IMR-90 (cell line): ENCODE results near the gene SLC44A2. TPM values are rescaled to one million over a fixed set of nuclear protein-coding genes. Genes with fewer than 3 reads are reported as not detected.

Source experiments
- ATAC-seq: fragments of 200-7000 bp; cut with Tn5 transposase; 2 replicates; pipeline ENCODE4 v1.9.1; 2020; ENCODE audit warnings: low read depth, mild to moderate bottlenecking, moderate library complexity
- BruUV-seq: library from RNA; stranded (reverse); fragments of 400-500 nt; replicated peaks from 2 replicates; lab custom pipeline; 2021; lab: Mats Ljungman, UMichigan
- CTCF ChIA-PET: fragments of 300-600 bp; formaldehyde crosslinking; extraction: SDS; loops from one replicate; lab custom pipeline; 2021; ENCODE audit warnings: antibody characterized with exemption; lab: Yijun Ruan, JAX
- POLR2A ChIA-PET: fragments of 300-600 bp; sonication (Branson Sonifier 250); formaldehyde crosslinking; loops from one replicate; lab custom pipeline; 2022; ENCODE audit warnings: antibody characterized with exemption; ENCODE audit not compliant: unreplicated experiment; lab: Charles Lee
- DNase-seq: peaks from one replicate; pipeline ENCODE4 v3.0.0; 2013
- H2AFZ ChIP-seq: replicated peaks from 2 replicates; pipeline ENCODE3; 2013; ENCODE audit warnings: low read length, mild to moderate bottlenecking; ENCODE audit not compliant: poor library complexity
- H2AK5ac ChIP-seq: 2 replicates; pipeline ENCODE4 v1.6.1; 2013; ENCODE audit warnings: low read depth, low read length, inconsistent platforms
- H2AK9ac ChIP-seq: replicated peaks from 2 replicates; pipeline ENCODE3; 2013; ENCODE audit warnings: mild to moderate bottlenecking, low read depth, low read length, moderate library complexity; ENCODE audit not compliant: poor library complexity
- H2BK120ac ChIP-seq: 2 replicates; pipeline ENCODE4 v1.6.1; 2013; ENCODE audit warnings: low read depth, low read length, inconsistent platforms
- H2BK15ac ChIP-seq: 3 replicates; pipeline ENCODE4 v1.6.1; 2013; ENCODE audit warnings: low read depth, low read length, inconsistent platforms
- H2BK20ac ChIP-seq: 2 replicates; pipeline ENCODE4 v1.6.1; 2013; ENCODE audit warnings: low read depth, mild to moderate bottlenecking, inconsistent platforms, low read length, moderate library complexity
- H2BK5ac ChIP-seq: 2 replicates; pipeline ENCODE4 v1.6.1; 2013; ENCODE audit warnings: mild to moderate bottlenecking, low read depth, low read length, inconsistent platforms; ENCODE audit not compliant: poor library complexity, severe bottlenecking
- H3K14ac ChIP-seq: replicated peaks from 2 replicates; pipeline ENCODE4 v1.6.1; 2013; ENCODE audit warnings: low read depth, low read length, inconsistent platforms
- H3K18ac ChIP-seq: 2 replicates; pipeline ENCODE4 v1.6.1; 2013; ENCODE audit warnings: low read depth, low read length, control low read depth
- H3K23ac ChIP-seq: 2 replicates; pipeline ENCODE4 v1.6.1; 2013; ENCODE audit warnings: low read depth, low read length, inconsistent platforms
- H3K27ac ChIP-seq: 2 replicates; pipeline ENCODE4 v1.5.1; 2013; ENCODE audit warnings: mild to moderate bottlenecking, control low read depth, low read length; ENCODE audit not compliant: insufficient read depth
- H3K27me3 ChIP-seq: 2 replicates; pipeline ENCODE4 v1.6.1; 2013; ENCODE audit warnings: low read length; ENCODE audit not compliant: control insufficient read depth, insufficient read depth
- H3K36me3 ChIP-seq: 2 replicates; pipeline ENCODE4 v1.6.1; 2013; ENCODE audit warnings: low read length, mixed read lengths; ENCODE audit not compliant: control insufficient read depth, insufficient read depth
- H3K4ac ChIP-seq: 2 replicates; pipeline ENCODE4 v1.6.1; 2013; ENCODE audit warnings: low read depth, low read length, inconsistent platforms
- H3K4me1 ChIP-seq: 2 replicates; pipeline ENCODE4 v1.6.1; 2013; ENCODE audit warnings: low read length, mixed read lengths; ENCODE audit not compliant: control insufficient read depth, insufficient read depth
- H3K4me2 ChIP-seq: 2 replicates; pipeline ENCODE4 v1.6.1; 2013; ENCODE audit warnings: low read depth, mild to moderate bottlenecking, control low read depth, low read length, moderate library complexity
- H3K4me3 ChIP-seq: 2 replicates; pipeline ENCODE4 v1.5.1; 2013; ENCODE audit warnings: low read depth, mild to moderate bottlenecking, control low read depth, low read length, moderate library complexity; ENCODE audit not compliant: insufficient read depth
- H3K56ac ChIP-seq: 2 replicates; pipeline ENCODE4 v1.6.1; 2013; ENCODE audit warnings: low read length, inconsistent platforms; ENCODE audit not compliant: insufficient read depth; ENCODE audit errors: extremely low read depth
- H3K79me1 ChIP-seq, 2 experiments: 2 replicates each; pipeline ENCODE4 v1.6.1; 2013; ENCODE audit warnings: low read length in 2 of 2, inconsistent platforms in 1 of 2, low read depth in 1 of 2
- H3K9ac ChIP-seq: 2 replicates; pipeline ENCODE4 v1.6.1; 2013; ENCODE audit warnings: low read depth, low read length, control low read depth
- H3K9me1 ChIP-seq: 2 replicates; pipeline ENCODE4 v1.6.1; 2013; ENCODE audit warnings: low read length, inconsistent platforms; ENCODE audit not compliant: insufficient read depth
- H3K9me3 ChIP-seq: 2 replicates; pipeline ENCODE4 v1.6.1; 2013; ENCODE audit warnings: low read length; ENCODE audit not compliant: control insufficient read depth, insufficient read depth
- H4K20me1 ChIP-seq: 2 replicates; pipeline ENCODE4 v1.6.1; 2013; ENCODE audit warnings: low read length, inconsistent platforms; ENCODE audit not compliant: insufficient read depth
- H4K5ac ChIP-seq: 2 replicates; pipeline ENCODE4 v1.6.1; 2013; ENCODE audit warnings: mild to moderate bottlenecking, low read depth, low read length, control low read depth
- H4K8ac ChIP-seq, 2 experiments: 2 replicates each; pipeline ENCODE4 v1.6.1; 2013; ENCODE audit warnings: low read depth in 2 of 2, low read length in 2 of 2, control low read depth in 1 of 2, inconsistent platforms in 1 of 2
- H4K91ac ChIP-seq: 2 replicates; pipeline ENCODE4 v1.6.1; 2013; ENCODE audit warnings: low read depth, low read length, inconsistent platforms; ENCODE audit not compliant: insufficient read depth
- FOS ChIP-seq: fragments of 150-350 bp; IDR thresholded peaks from 2 replicates; pipeline ENCODE4 v1.6.1; 2016; ENCODE audit warnings: low read depth, low read length
- RAD21 ChIP-seq: IDR thresholded peaks from 2 replicates; pipeline ENCODE4 v1.6.1; 2012; ENCODE audit warnings: low read length, improper control_type of control experiment
- RCOR1 ChIP-seq: IDR thresholded peaks from 2 replicates; pipeline ENCODE4 v1.6.1; 2012; ENCODE audit warnings: mild to moderate bottlenecking, low read length, improper control_type of control experiment; ENCODE audit not compliant: insufficient replicate concordance
- WGBS, 2 experiments: methylation state at CpG; one replicate each; pipeline versions ENCODE4 v1.1.5 to v1.1.7; 2013; ENCODE audit warnings: missing lambda C conversion rate in 2 of 2; ENCODE audit not compliant: insufficient read length in 1 of 2; ENCODE audit errors: extremely low coverage in 2 of 2; 5-methylcytosine and 5-hydroxymethylcytosine counted together
- dilution Hi-C: fragments of 300-500 bp; cut with HindIII; formaldehyde crosslinking; loops from one replicate; pipeline ENCODE4 v1.14.3; 2018; ENCODE audit warnings: low sequenced_read_pairs; ENCODE audit not compliant: unreplicated experiment
- in situ Hi-C: fragments of 300-500 bp; cut with MboI; formaldehyde crosslinking; loops from 3 replicates; pipeline ENCODE4 v1.14.3; 2019; ENCODE audit warnings: low sequenced_read_pairs, inconsistent platforms, mixed read lengths
- intact Hi-C: fragments of 100-400 bp; cut with micrococcal nuclease; formaldehyde crosslinking; loops from 2 replicates; pipeline ENCODE4 v1.10.0; 2022
- polyA plus RNA-seq, 3 experiments: library from polyadenylated mRNA; depleted of rRNA; stranded (reverse); fragments of >200 nt; gene quantifications; 2 replicates each; pipeline ENCODE4 v1.2.3, GENCODE V29; 2012; ENCODE audit warnings: low replicate concordance in 1 of 3
- total RNA-seq: library from RNA; depleted of rRNA; stranded (reverse); fragments of >200 nt; gene quantifications from 2 replicates; pipeline ENCODE4 v1.2.3, GENCODE V29; 2012

SLC44A2 gene
- total and polyA plus RNA-seq, 2 of the 4 experiments (the other 2 are of a cell fraction), result 28.5 to 62.9 TPM

- POLR2A ChIA-PET, result no interaction called here
- Histone ChIP-seq H3K9me3 (no peaks in the 10 kb centered on the region), H2BK20ac (peak overlapping the region; percentile 98), H3K4ac (peak overlapping the region; percentile 100), H2BK15ac (peak overlapping the region; percentile 97), H3K4me1 (peaks cover 12% of the 10 kb centered on the region), H4K20me1 (peaks cover 5% of the 10 kb centered on the region; the same call in 1 of the 2 replicates), H3K79me1 (peaks cover 44 to 76% of the 10 kb centered on the region in 2 experiments), H3K56ac (peak overlapping the region; percentile 85), H2AFZ (peak overlapping the region; percentile 76), H3K14ac (peak overlapping the region; percentile 96), H4K8ac (peak overlapping the region; percentile 91 to 93), H3K18ac (peak overlapping the region; percentile 96), H3K4me3 (peak overlapping the region; percentile 1; the same call in 1 of the 2 replicates), H4K91ac (peak overlapping the region; percentile 96), H4K5ac (peak overlapping the region; percentile 97), H3K27ac (peak overlapping the region; percentile 97), H3K27me3 (no peaks in the 10 kb centered on the region), H3K9me1 (peaks cover 16% of the 10 kb centered on the region), H3K4me2 (peak overlapping the region; percentile 77), H3K9ac (peak overlapping the region; percentile 58), H2AK5ac (peak overlapping the region; percentile 98), H2AK9ac (peak overlapping the region; percentile 99), H2BK5ac (peak overlapping the region; percentile 99), H3K36me3 (peaks cover 2% of the 10 kb centered on the region; the same call in 1 of the 2 replicates), H3K23ac (peak overlapping the region; percentile 98), H2BK120ac (peak overlapping the region; percentile 97)
- CTCF ChIA-PET, result interaction anchor here (0.6 to 1.8 kb wide), 3 partner anchors 36 to 1082 kb away, joined by 4 to 6 read pairs (median 5); no protein-coding TSS in a partner anchor
- intact Hi-C loops, result no loop called here
- dilution Hi-C loops, result no loop called here
- ATAC-seq (peak; percentile 94), DNase-seq (peak; percentile 89)
- BruUV-seq, result no TSS peak
- 0 out of 2 replicates have a peak, but pooled peaks have one; percentile 13 for TF ChIP-seq FOS
- no peak for TF ChIP-seq RAD21
- TF ChIP-seq RCOR1, result peak; percentile 84
- in situ Hi-C loops, result no loop called here
- no CpG with 5 or more reads among the region's 15 CpGs for WGBS, 2 experiments
These were observed 7.8 kb upstream of the SLC44A2 start for GRCh38 chr19:10617409-10618121.
